Superior temporal gyrus (tissue), 1 donor: Measurements from ENCODE around the gene BPHL.
"Not testable (repeated sequence)": the region's sequence is repeated elsewhere in the genome, so short reads cannot be mapped to it uniquely, and the experiment has no call there.

Source experiments
- DNase-seq: peaks from one replicate; pipeline ENCODE4 v3.0.0-alpha.2; 2016; ENCODE audit errors: extremely low spot score

The BPHL gene

DNA sequence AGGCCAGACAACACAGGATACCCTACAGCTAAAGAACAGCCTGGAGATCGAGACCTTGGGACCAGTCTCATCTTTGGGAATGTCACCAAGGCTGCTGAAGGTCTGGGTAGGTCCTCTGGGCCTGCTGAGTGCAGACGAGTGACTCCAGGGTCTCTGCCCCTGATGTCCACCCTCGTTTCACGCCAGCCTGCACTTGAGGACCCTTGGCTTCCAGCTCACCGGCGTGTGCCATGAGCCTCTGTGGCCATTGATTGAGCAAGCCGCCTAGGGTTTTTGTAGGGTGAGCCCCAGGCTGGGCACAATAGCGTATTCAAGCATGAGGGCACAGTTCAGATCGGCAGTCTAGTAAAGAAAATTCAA, 4.3 kb downstream of the BPHL start:
- DNase-seq: no peak

GRCh38 chr6:3124667-3125066, 6.2 kb downstream of the BPHL start:
- DNase-seq: no peak

- no peak for DNase-seq
Measured at GRCh38 chr6:3125815-3126214, 7.3 kb downstream of the BPHL start.

DNA sequence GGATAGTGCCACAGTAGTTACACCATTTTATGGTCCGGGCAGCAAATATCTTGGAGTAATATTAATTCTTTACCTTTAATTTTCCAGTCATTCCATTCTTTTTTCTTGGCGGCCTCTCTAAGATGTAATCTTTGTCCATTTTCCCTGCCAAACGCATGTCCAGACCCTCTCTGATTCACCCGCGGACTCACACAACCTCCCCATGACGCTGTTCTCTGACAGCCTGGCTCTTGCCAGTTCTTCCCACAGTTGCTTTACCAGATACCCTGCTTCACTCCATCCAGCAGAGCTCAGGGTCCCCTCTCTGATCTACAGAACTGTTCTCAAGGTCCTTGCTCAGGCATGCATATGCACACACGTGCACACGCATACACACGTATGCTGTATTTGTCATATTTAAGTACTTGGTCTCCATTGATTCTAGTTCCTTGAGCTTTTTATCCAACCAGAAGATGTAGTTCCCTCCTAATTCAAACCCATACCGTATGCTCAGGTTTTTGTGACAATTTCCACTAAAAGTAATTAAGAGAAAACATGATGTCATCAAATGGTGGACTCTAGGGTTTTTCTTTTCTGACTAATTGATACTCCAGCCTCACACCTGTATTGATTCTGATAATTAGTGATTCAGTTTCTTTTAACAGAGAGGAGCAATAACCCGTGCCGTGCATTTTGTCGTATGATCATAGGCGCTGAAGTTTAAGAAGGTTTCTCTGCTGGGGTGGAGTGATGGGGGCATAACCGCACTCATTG, 10.0 kb downstream of the BPHL start:
- DNase-seq: no peak

DNA sequence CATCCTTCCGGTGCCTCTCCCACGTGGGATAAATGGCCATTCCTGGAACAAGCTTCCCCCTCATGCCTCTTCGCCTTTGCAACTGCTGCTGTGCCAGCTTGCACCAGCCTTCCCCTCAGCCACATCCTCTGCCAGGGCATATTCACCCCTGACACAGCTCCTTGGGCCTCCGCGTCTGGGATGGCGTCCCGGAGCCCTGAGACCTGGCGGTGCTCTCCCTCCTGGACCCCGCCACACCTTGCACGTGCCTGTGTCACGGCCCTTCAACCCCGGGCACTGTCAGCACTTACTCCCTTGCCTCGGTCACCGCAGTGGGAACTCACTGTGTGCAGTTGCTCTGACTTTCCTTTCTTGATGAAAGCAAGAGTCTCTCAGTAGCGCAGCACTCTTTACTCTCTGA, 13.2 kb downstream of the BPHL start:
- DNase-seq: no peak

GRCh38 chr6:3133515-3133914, 15.0 kb downstream of the BPHL start:
- no peak for DNase-seq

- no peak for DNase-seq
Measured at GRCh38 chr6:3135668-3136291, 17.3 kb downstream of the BPHL start.

DNA sequence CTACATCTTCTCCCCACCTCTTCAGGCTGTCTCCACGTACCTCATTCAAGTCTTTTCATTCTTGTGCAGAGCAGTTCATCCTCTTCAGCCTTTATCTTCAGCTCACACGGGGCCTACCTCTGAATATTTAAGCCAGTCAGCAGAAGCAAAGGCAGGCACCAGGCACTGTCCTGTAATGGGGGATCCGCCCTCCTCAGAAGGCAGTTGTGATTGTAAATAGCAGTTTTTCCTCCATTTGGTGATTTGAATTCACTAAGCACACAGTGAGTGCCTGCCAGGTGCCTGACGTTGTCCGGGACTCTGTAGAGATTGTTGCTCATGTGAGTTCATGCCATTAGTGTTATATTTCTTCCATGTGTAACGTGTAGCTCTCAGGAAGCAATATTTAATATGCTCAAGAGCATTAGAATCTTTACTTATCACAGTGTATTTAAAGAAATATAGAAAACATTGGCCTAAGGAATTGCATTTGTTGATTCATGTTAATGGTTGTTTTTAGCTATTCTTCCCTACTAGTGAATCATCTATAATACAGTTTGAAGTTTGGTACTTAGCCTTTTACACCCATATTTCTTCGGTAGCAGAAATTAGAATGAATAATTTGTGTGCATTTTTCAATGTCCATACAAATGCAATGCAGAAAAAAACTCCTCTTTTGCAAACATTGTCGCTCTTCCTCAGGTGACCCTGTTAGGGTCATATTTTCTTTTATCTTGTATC, 17.9 kb downstream of the BPHL start:
- no peak for DNase-seq

DNA sequence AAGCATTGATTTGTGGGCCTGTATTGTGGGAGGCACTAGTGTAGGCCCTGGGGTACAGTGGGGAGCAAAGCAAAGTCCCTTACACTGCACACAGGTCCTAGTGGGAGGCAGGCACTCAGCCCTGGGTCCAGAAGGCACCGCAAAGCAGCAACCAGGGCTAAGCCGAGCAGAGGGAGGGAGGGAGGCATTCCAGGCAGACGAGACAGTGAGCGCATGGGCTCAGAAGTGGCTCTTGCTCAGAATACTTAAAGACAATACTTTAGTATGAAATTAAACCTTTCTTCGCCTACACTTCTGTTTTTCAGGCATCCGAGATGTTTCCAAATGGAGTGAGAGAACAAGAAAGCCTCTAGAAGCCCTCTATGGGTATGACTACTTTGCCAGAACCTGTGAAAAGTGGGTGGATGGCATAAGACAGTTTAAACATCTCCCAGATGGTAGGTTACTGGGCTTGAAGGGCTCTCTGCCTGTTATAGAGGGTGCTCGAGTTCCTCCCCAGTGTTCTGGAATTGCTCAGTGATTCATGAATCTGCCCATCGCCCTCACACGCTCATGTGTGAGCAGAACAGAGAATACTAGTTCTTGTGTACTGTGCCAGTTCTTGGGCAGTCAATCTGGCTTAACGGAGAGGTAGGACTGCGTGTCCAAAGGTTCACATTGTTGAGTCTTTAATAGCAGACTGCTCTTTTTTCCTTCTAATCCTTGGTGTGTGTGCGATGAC, 18.7 kb downstream of the BPHL start:
- peak; percentile 72 for DNase-seq

DNA sequence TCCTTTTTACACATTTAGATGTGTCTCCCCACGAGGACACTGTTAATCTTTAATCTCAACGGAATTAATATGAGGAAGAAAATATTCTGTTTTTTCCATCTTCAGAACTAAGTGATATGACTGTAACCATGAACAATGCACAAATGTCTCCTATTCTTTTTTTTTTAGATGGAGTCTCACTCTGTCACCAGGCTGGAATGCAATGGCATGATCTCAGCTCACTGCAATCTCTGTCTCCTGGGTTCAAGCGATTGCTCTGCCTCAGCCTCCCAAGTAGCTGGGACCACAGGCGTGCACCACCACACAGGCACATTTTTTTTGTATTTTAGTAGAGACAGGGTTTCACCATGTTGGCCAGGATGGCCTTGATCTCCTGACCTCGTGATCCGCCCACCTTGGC, 19.4 kb downstream of the BPHL start:
- DNase-seq: not testable (repeated sequence)

GRCh38 chr6:3138341-3138740, 19.8 kb downstream of the BPHL start:
- DNase-seq: no peak

DNA sequence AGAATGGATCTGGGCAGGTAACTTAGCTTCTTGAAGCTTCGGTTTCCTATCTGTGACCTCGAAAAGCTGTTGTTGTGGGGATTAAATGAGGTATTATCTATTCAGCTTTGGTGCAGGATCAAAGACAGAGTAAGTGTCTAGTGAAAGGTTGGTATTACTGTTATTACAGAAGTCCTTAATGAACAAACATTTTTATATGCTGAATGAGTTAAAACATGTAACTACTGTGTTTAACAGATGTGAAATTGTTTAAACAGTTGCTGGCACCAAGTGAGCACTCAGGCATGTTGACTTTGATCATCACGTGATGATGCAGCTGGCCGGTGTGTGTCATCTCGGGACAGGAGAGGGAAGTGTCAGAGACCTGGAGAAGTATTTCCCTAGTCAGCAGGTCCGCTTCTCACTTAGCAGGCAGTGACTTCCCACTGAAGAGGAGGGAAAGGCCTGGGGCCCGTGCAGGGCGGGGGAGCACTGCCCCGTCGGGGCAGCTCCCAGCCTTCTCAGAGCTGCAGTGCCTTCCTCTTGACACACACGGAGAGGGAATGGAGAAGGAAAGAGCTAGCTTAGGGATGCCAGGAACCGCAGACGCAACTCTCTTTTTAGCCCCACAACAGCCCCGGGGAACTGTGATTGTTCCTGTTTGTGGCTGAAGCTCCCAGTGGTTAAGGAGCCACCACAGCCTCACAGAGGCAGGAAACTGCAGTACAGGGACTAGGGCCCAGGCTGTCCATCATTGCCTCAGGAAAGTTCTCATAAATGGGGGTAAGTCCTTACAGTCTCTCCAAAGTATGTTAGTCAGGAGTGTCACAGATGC, 20.8 kb downstream of the BPHL start:
- DNase-seq: no peak

GRCh38 chr6:3140201-3140600, 21.7 kb downstream of the BPHL start:
- no peak for DNase-seq

DNA sequence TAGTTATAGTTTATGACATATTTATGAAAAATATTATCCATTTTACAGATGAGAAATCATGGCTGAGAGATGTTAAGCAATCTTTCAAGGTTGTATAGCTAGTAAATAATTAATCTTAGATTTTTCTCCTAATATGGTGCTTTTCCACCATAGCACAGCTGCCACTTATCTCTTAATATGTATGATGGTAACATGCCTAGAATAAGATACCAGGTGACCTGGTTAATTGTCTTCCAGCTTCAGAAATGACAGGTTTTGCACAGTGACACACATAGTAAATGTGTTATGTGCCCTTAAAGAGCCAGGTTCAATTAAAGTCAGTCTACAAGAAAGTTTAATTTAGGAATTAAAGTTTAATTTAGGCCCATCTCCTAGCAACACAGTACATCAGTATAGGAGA, 24.0 kb downstream of the BPHL start:
- DNase-seq: no peak

DNA sequence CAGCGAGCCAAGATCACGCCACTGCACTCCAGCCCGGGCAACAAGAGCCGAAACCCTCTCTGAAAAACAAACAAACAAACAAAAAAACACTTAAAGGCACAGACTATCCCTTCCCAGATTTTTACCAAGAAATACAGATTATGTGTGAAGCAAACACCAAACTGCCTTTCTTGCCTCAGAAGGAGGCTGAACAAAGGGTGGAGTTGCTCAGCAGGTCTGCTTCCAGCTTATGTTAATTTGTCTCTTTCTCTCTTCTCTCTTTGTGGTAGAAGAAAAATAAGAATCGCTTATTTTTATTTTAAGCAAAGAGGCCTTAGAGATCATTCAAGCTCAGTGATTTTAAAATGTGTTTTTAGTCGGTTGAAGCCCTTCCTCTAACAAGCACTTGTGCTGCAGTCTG, 24.6 kb downstream of the BPHL start:
- no peak for DNase-seq

DNA sequence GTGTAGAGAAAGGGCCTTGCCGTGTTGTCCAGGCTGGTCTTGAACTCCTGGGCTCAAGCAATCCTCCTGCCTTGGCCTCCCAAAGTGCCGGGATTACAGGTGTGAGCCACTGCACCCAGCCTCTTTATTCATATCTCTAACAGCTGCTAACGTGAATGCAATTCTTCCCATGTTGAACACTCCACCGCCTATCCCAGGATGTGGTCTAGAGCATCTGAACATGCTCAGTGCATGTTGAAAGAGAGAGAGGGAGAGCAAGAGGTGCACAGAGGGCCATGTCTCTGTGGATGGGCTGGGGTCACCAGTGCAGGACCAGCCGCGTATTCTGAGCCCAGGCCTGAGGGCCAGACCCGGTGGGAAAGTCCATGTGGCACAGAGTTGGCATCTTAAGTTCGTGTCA, 26.1 kb downstream of the BPHL start:
- no peak for DNase-seq

DNA sequence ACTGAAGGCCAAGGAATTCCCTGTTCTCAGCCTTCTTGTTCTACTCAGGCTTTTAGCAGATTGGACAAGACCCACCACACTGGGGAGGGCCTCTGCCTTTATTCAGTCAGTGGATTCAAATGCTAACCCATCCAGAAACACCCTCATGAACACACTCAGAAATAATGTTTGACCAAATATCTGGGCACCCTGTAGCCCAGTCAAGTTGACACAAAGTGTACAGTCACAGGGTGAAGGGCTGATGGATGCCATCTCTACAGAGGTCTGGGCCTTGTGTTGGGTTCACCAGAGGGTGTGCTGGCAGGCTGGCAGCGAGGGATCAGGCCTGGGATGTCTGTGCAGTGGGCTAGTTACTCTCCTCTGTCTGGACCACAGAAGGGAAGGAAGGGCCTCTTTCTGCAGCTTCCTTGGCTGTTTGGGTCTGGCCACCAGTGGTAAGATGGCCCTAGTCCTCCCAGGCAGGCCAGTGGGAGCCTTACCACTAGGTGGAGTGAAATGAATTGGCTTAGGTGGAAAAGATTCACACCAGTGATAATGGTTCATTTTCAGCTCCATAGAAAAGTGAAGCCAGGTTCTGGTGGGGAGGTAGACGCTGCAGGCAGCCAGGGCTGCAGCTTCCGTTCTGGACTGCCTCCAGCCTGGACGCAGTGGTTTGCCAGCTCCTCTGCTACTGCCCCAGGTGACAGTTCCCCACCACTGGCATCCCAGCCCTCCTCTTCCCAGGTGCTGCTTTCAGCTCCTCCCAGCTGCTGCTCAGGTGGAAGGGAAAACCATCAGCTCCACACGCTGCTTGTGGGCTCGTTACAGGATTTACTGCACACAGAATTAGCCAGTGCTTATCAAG, 29.6 kb downstream of the BPHL start:
- no peak for DNase-seq

- peak; percentile 52 for DNase-seq
Measured at GRCh38 chr6:3151691-3152090, 33.2 kb downstream of the BPHL start.

DNA sequence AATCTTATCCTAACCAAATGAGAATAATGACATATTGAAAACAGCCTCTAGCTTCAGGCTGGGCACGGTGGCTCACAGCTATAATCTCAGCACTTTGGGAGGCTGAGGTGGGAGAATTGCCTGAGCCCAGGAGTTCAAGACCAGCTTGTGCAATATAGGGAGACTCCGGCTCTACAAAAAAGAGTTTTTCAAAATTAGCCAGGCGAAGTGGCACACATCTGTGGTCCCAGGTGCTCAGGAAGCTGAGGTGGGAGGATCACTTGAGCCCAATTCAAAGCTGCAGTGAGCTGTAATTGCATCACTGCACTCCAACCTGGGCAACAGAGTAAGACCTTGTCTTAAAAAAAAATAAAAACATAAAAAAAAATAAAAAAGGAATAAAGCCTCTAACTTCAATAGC, 34.2 kb downstream of the BPHL start:
- DNase-seq: no peak

- DNase-seq: not testable (repeated sequence)
Measured at GRCh38 chr6:3155416-3155815, 36.9 kb downstream of the BPHL start.
